ENCODE results near the gene SH3D21. TPM values are rescaled to one million over a fixed set of nuclear protein-coding genes. Genes with fewer than 3 reads are reported as not detected.

The SH3D21 gene
- total RNA-seq, 2 experiments from 2014 or later: 15.2 to 16.7 TPM

- DNase-seq (ENCODE audit: low spot score): no peak
- H4K20me1 ChIP-seq (ENCODE audit: insufficient read depth, low read length): 0 out of 2 replicates have a peak, but pooled peaks cover 5% of the 10 kb centered on the region
- ChIA-PET CTCF (ENCODE audit: unreplicated experiment) (no interaction called here), POLR2A (no interaction called here)
- H2AFZ ChIP-seq (ENCODE audit: low read length): no peak overlapping the region
- TF ChIP-seq EZH2phosphoT487 (IDR thresholded peaks at IDR 0.05; ENCODE audit: borderline replicate concordance, low read depth, low read length) (no peak), CTCF (conservative IDR thresholded peaks at IDR 0.05; ENCODE audit: low read length) (no peak)
- BruUV-seq (replicated peaks): no TSS peak
- H3K4me1 ChIP-seq (ENCODE audit: insufficient read depth, low read length, poor library complexity, severe bottlenecking): peaks cover 4% of the 10 kb centered on the region
- peaks cover 80% of the 10 kb centered on the region for H3K36me3 ChIP-seq (ENCODE audit: insufficient read depth, low read length)
- intact Hi-C loops (cut with micrococcal nuclease; ENCODE audit: unreplicated experiment): no loop called here
- H3K4me2 ChIP-seq (ENCODE audit: low read length): no peak overlapping the region
- no peaks in the 10 kb centered on the region for H3K9me2 ChIP-seq (ENCODE audit: insufficient read depth, low read length)
- H3K27ac ChIP-seq (ENCODE audit: low read depth, low read length, poor library complexity, severe bottlenecking): no peak overlapping the region
- no peaks in the 10 kb centered on the region for H3K9me3 ChIP-seq (ENCODE audit: low read length)
- H3K4me3 ChIP-seq (ENCODE audit: low read depth, low read length, poor library complexity, severe bottlenecking): no peak overlapping the region
- H3K79me2 ChIP-seq (ENCODE audit: insufficient read depth, low read depth, low read length): peaks cover 23% of the 10 kb centered on the region; the same call in 1 of the 2 replicates
These were observed 22.1 kb upstream of the SH3D21 start for GRCh38 chr1:36284061-36284460.

GRCh38 chr1:36284517-36284916 is 21.7 kb upstream of the SH3D21 start:
- 0 out of 2 replicates have a peak, but pooled peaks cover 5% of the 10 kb centered on the region for H4K20me1 ChIP-seq (ENCODE audit: insufficient read depth, low read length)
- ChIA-PET POLR2A (no interaction called here), CTCF (ENCODE audit: unreplicated experiment) (no interaction called here)
- no peaks in the 10 kb centered on the region for H3K9me2 ChIP-seq (ENCODE audit: insufficient read depth, low read length)
- H3K36me3 ChIP-seq (ENCODE audit: insufficient read depth, low read length): peaks cover 85% of the 10 kb centered on the region
- no peak for DNase-seq (ENCODE audit: low spot score)
- H3K4me3 ChIP-seq (ENCODE audit: low read depth, low read length, poor library complexity, severe bottlenecking): no peak overlapping the region
- H3K4me2 ChIP-seq (ENCODE audit: low read length): no peak overlapping the region
- no peak overlapping the region for H3K27ac ChIP-seq (ENCODE audit: low read depth, low read length, poor library complexity, severe bottlenecking)
- no peaks in the 10 kb centered on the region for H3K9me3 ChIP-seq (ENCODE audit: low read length)
- TF ChIP-seq CTCF (conservative IDR thresholded peaks at IDR 0.05; ENCODE audit: low read length): no peak
- no peak for TF ChIP-seq EZH2phosphoT487 (IDR thresholded peaks at IDR 0.05; ENCODE audit: borderline replicate concordance, low read depth, low read length)
- no TSS peak for BruUV-seq (replicated peaks)
- intact Hi-C loops (cut with micrococcal nuclease; ENCODE audit: unreplicated experiment): no loop called here
- H2AFZ ChIP-seq (ENCODE audit: low read length): no peak overlapping the region
- H3K79me2 ChIP-seq (ENCODE audit: insufficient read depth, low read depth, low read length): peaks cover 18% of the 10 kb centered on the region; the same call in 1 of the 2 replicates
- H3K4me1 ChIP-seq (ENCODE audit: insufficient read depth, low read length, poor library complexity, severe bottlenecking): peaks cover 4% of the 10 kb centered on the region

GRCh38 chr1:36285443-36286101 is 20.6 kb upstream of the SH3D21 start:
- Histone ChIP-seq H3K9me3 (ENCODE audit: low read length) (no peaks in the 10 kb centered on the region), H3K4me3 (ENCODE audit: low read depth, low read length, poor library complexity, severe bottlenecking) (no peak overlapping the region), H3K79me2 (ENCODE audit: insufficient read depth, low read depth, low read length) (peaks cover 9% of the 10 kb centered on the region; the same call in 1 of the 2 replicates), H2AFZ (ENCODE audit: low read length) (no peak overlapping the region), H3K4me1 (ENCODE audit: insufficient read depth, low read length, poor library complexity, severe bottlenecking) (peaks cover 4% of the 10 kb centered on the region), H3K4me2 (ENCODE audit: low read length) (no peak overlapping the region), H3K9me2 (ENCODE audit: insufficient read depth, low read length) (no peaks in the 10 kb centered on the region), H3K27ac (ENCODE audit: low read depth, low read length, poor library complexity, severe bottlenecking) (no peak overlapping the region), H4K20me1 (ENCODE audit: insufficient read depth, low read length) (0 out of 2 replicates have a peak, but pooled peaks cover 5% of the 10 kb centered on the region), H3K36me3 (ENCODE audit: insufficient read depth, low read length) (peaks cover 87% of the 10 kb centered on the region)
- DNase-seq (ENCODE audit: low spot score): peak; percentile 88
- TF ChIP-seq CTCF (conservative IDR thresholded peaks at IDR 0.05; ENCODE audit: low read length) (peak; percentile 96), EZH2phosphoT487 (IDR thresholded peaks at IDR 0.05; ENCODE audit: borderline replicate concordance, low read depth, low read length) (no peak)
- no TSS peak for BruUV-seq (replicated peaks)
- ChIA-PET POLR2A (interaction anchor here (0.6 to 1.0 kb wide), 5 partner anchors 81 to 141 kb away, joined by 3 to 4 read pairs (median 3); no protein-coding TSS in a partner anchor), CTCF (ENCODE audit: unreplicated experiment) (interaction anchor here (0.5 to 0.9 kb wide), 4 partner anchors 9 to 136 kb away, joined by 5 to 6 read pairs (median 6); partner anchors contain the start of gene TRAPPC3)
- intact Hi-C loops (cut with micrococcal nuclease; ENCODE audit: unreplicated experiment): loop anchor here (1.0 kb wide), 3 partner anchors 97 to 185 kb away; partner anchors contain the start of gene TRAPPC3
